PFSK-1 (cell line): ENCODE data around the gene MYH15.

ENCODE experiments used
- FOXP2 ChIP-seq: optimal IDR thresholded peaks from 2 replicates; pipeline ENCODE3; 2011; ENCODE audit warnings: borderline replicate concordance, control low read depth, inconsistent platforms; ENCODE audit not compliant: insufficient read depth; ENCODE audit errors: extremely low read length, extremely low read depth
- POLR2AphosphoS5 ChIP-seq: IDR thresholded peaks from 2 replicates; pipeline ENCODE4 v1.6.1; 2012; ENCODE audit warnings: low read depth, mild to moderate bottlenecking, control low read depth, low read length, moderate library complexity
- SIN3A ChIP-seq: IDR thresholded peaks from 2 replicates; pipeline ENCODE4 v1.6.1; 2012; ENCODE audit warnings: mild to moderate bottlenecking, low read length, moderate library complexity, borderline replicate concordance; ENCODE audit not compliant: insufficient read depth
- TAF1 ChIP-seq: IDR thresholded peaks from 2 replicates; pipeline ENCODE4 v1.6.1; 2012; ENCODE audit warnings: low read length, control low read depth, borderline replicate concordance; ENCODE audit not compliant: insufficient read depth
- TF ChIP-seq, protein P1 (sequence below), 2 experiments: IDR thresholded peaks; 2 replicates each; pipeline versions ENCODE4 v1.6.1 to v1.8.0; 2011 to 2012; ENCODE audit warnings: low read depth in 2 of 2, low read length in 2 of 2, control low read depth in 1 of 2, inconsistent platforms in 1 of 2, mild to moderate bottlenecking in 1 of 2, moderate library complexity in 1 of 2; ENCODE audit not compliant: insufficient read depth in 1 of 2

Gene MYH15

DNA sequence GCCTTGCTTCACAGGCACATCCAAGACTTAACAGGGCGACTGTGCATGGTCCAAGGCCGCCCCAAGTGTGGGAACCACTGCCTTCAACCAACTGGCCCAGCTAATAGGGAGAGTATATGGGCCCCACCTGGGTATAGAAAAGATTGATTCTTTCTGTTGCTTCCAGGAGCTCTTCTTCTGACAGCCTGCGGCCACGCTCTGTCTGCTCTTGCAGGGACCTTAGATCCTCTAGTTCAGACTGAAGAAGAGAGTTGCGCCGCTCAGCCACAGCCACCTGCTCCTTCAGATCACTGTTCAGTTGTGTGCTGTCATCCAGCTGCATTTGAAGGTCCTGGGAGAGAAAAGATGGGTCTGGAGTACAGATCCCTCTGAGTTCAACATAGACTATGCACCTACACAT lies 111.9 kb downstream of the MYH15 start:
- TF ChIP-seq TAF1 (no peak), POLR2AphosphoS5 (no peak), SIN3A (no peak), FOXP2 (no peak)
- TF ChIP-seq, protein P1, sequence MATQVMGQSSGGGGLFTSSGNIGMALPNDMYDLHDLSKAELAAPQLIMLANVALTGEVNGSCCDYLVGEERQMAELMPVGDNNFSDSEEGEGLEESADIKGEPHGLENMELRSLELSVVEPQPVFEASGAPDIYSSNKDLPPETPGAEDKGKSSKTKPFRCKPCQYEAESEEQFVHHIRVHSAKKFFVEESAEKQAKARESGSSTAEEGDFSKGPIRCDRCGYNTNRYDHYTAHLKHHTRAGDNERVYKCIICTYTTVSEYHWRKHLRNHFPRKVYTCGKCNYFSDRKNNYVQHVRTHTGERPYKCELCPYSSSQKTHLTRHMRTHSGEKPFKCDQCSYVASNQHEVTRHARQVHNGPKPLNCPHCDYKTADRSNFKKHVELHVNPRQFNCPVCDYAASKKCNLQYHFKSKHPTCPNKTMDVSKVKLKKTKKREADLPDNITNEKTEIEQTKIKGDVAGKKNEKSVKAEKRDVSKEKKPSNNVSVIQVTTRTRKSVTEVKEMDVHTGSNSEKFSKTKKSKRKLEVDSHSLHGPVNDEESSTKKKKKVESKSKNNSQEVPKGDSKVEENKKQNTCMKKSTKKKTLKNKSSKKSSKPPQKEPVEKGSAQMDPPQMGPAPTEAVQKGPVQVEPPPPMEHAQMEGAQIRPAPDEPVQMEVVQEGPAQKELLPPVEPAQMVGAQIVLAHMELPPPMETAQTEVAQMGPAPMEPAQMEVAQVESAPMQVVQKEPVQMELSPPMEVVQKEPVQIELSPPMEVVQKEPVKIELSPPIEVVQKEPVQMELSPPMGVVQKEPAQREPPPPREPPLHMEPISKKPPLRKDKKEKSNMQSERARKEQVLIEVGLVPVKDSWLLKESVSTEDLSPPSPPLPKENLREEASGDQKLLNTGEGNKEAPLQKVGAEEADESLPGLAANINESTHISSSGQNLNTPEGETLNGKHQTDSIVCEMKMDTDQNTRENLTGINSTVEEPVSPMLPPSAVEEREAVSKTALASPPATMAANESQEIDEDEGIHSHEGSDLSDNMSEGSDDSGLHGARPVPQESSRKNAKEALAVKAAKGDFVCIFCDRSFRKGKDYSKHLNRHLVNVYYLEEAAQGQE (IDR thresholded peaks at IDR 0.05; ENCODE audit: insufficient read depth in 1 of 2, low read depth in 2 of 2, low read length in 2 of 2) = no peak

DNA sequence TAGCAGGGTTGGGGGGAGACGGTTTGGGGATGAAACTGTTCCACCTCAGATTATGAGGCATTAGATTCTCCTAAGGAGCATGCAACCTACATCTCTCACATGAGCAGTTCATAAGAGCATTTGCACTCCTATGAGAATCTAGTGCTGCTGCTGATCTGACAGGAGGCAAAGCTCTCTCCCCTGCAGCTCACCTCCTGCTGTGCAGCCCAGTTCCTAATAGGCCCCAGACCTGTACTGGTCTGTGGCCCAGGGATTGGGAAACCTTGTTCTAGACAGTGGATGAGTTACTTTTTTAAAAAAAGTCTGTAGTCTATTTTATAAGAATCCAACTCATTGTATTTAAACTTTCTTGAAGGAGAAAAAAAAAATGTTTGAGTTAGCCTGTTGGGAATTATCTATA lies 114.1 kb downstream of the MYH15 start:
- no peak for TF ChIP-seq SIN3A
- TF ChIP-seq, protein P1 (IDR thresholded peaks at IDR 0.05; ENCODE audit: insufficient read depth in 1 of 2, low read depth in 2 of 2, low read length in 2 of 2) = no peak
- TF ChIP-seq POLR2AphosphoS5 = no peak
- no peak for TF ChIP-seq TAF1
- TF ChIP-seq FOXP2 = no peak

DNA sequence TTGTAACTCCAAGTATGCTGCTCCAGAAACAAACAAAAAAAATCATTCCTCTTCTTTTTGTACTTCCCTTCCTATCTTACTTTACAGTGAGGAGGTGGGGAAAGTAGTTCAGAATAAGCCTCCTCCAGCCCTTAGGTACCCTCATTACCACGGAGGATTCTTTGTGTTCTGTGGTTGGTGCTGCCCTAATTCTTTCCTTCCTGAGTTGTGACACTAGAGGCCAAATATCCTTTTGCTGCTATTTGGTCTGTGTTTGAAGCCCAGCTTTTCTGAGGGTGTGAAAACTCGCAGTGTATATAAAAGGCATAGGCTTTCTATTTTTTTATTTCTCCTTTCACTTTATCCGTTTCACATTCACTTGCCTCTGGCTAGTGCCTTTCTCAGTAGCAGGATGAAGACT lies 115.8 kb downstream of the MYH15 start:
- no peak for TF ChIP-seq POLR2AphosphoS5
- TF ChIP-seq, protein P1 (IDR thresholded peaks at IDR 0.05; ENCODE audit: insufficient read depth in 1 of 2, low read depth in 2 of 2, low read length in 2 of 2) = no peak

DNA sequence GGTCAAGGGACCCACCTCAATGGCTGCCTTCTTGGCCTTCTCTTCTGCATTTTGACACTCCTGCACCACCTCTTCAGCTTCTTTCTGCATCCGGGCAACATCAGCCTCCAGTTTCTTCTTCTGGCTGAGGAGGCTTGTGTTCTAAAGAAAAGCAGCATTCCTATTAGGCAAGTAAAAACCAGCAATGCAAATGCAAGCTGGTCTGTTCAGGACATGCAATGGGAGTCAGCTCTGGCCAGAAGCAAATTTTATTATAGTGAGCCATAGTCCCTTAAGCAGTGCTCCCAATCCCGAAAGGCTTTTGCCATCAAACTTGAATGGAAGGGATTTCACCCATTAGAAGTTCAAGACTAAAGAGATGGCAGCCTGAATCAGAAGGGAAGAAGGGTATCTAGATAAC lies 116.4 kb downstream of the MYH15 start:
- no peak for TF ChIP-seq POLR2AphosphoS5
- no peak for TF ChIP-seq SIN3A
- no peak for TF ChIP-seq FOXP2
- TF ChIP-seq, protein P1 (IDR thresholded peaks at IDR 0.05; ENCODE audit: insufficient read depth in 1 of 2, low read depth in 2 of 2, low read length in 2 of 2) = no peak
- TF ChIP-seq TAF1 = no peak

DNA sequence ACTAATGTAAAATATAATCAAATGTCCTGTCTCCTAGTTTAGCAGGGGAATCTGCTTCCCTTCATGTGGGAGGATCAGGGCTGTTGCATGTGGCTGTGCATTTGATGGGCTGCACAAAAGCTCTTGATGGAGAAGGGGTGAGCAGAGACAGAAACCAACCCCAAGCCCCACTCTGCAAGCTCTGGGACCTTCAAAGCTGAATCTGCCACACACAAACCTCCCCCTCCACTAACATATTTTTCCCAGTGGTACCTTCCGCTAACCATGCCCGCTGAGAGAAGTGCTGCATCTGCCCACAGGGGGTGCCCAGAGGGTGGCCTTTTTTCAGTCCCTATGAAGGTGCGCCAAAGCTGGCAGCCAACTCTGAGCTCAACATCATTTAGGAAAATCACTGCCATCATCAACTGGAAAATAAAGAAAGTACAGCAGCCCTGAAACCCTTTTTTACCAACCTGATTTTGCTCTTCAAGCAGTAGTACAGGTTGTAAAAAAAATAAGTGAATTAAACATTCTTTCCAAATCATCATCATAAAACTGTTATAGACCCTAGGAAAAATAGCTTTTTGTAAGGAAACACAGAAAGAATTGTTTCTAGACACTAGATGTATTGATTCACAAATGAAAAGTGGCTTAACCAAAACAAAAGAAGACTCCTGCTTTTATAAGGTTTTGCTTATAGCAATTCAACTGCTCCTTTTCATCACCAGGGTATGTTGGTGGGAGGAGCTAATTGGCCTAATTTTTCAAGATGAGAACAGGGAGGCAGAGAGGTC lies 117.1 kb downstream of the MYH15 start:
- TF ChIP-seq, protein P1 (IDR thresholded peaks at IDR 0.05; ENCODE audit: insufficient read depth in 1 of 2, low read depth in 2 of 2, low read length in 2 of 2) = no peak
- TF ChIP-seq POLR2AphosphoS5 (no peak), TAF1 (no peak), FOXP2 (no peak)
